Stimulated activated CD4-positive, alpha-beta T cell treated with anti-CD3 and anti-CD28 coated beads, Interleukin-15, amount 100 ng/mL, for 1 hour (primary cell): ENCODE results near the gene AGXT.

Experiments used
- DNase-seq, 2 donors: peaks; one replicate each; pipeline ENCODE4 v3.0.0-alpha.2; 2020; ENCODE audit warnings: low read depth in 1 of 2, low spot score in 1 of 2

AGXT gene

DNA sequence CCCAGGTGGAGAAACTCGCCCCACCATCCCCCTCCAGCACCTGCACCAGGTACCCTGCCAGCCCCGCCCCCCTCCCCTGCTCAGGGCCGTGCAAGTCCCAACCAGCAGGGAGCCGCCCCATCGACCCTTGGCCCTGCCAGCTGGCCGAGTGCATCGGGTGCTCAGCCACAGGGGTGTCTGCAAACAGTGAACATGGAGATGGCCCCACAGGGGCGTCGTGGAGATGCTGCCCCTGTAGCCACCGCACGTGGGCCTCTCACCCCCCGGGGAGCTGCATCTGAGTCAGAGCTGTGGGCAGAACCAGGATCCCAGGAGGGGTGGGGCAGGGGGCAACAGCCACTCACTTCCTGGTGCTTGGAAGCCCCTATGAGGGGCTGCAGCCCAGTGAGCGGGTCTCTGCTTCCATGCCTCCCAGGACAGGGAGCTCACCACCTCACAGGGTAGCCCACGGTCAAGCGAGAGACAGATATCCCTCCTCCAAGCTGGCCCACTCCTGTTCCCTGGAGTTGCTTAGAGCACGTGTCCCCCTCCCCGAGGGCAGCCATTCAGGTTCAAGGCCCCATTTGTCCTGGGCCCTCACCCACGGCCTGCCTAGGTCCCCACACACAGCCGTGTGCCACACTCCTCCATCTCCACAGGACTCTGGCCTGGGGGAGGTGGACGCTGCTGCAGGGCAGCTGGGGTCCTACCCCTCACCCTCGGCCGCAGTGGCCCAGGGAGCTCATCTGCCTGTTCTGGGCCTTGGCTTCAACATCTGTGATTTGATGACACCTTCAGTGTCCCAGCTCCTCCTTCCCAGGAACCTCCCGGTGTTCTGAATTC lies 28.5 kb downstream of the AGXT start:
- no peak for DNase-seq

- DNase-seq = no peak
Measured at GRCh38 chr2:240898108-240898730, 29.6 kb downstream of the AGXT start.

DNA sequence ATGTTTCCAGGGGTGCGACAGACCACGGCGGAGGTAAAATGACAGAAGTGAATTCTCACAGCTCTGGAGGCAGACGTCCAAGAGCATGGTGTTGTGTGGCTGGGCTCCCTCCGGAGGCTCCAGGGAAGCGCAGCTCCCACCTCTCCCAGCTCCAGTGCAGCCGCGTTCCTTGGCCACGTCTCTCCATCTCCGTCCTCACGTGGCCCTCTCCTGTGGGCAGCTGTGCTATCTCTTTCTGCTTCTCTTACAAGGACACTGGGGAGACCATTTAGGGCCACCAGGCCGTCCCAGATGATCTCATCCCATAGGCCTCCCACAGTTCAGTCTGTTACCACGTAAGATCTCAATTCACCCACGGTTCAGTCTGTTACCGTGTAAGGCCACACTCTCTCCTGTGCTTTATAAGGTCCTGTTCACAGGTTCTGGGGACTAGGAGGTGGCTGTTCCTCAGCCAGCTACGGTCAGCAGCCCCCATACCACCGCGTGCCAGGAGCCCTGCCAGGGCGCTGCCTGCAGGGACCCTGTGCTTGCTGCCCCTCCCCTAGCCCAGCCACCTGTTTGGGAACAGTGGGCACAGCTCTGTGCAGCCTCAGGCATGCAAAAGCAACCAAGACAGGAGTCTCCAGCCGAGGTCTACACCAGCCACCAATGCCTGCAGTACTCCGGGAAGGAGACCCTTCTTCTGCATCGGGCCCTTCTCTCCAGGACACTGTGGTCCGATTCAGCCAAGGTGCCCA lies 30.3 kb downstream of the AGXT start:
- no peak for DNase-seq

DNA sequence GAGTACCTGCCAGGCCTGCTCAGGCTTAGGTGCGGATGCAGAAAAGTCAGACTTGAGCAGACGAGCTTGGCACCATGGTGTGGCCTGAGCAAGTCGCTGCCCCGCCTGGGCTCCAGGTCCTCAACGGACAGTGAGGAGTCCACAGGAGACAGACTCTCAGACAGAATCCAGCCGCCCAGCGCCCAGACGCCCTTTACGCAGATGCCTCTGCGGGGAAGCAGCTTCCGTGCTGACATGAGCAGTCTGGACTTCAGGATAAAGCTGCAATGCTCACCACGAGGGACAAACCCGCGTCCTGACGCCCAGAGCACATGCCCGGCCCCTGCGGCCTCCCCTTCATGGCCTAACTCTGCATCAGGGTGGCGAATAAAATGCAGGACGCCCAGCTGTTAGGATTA lies 30.8 kb downstream of the AGXT start:
- DNase-seq = no peak

DNA sequence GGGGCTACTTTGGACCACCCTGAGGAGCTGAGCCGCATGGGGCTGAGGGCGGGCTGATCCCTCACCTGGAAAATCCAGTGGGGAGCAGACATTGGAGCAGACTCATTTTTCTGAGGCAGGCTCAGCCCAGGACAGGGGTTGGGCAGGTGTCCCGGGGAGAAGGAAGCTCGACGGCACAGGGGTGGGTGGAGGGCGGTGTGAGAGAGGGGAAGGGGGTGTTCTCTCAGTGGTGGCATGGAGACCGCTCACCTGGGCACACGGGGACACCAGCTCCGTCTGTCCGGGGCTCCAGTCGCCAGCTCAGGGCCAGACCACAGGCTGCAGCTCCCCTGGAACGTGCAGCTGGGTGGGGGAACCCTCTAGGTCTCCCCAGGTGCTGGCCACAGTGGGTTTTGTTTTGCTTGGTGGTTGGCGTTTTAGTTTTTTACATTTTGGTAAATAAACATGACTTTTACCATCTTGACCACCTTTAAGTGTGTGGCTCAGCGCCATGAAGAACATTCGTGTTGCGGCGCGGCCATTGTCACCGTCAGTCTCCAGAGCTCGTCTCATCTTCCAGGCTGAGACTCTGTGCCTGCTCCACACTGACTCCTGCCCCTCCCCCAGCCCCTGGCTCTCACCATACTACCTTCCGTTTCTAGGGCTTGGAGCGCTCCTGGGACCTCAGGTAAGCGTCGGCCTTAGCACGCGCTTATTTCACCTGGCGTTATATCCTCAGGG lies 31.7 kb downstream of the AGXT start:
- no peak for DNase-seq

- DNase-seq = no peak
Measured at GRCh38 chr2:240901986-240902614, 33.5 kb downstream of the AGXT start.

- DNase-seq = no peak
Measured at GRCh38 chr2:240902615-240903041, 34.0 kb downstream of the AGXT start.

DNA sequence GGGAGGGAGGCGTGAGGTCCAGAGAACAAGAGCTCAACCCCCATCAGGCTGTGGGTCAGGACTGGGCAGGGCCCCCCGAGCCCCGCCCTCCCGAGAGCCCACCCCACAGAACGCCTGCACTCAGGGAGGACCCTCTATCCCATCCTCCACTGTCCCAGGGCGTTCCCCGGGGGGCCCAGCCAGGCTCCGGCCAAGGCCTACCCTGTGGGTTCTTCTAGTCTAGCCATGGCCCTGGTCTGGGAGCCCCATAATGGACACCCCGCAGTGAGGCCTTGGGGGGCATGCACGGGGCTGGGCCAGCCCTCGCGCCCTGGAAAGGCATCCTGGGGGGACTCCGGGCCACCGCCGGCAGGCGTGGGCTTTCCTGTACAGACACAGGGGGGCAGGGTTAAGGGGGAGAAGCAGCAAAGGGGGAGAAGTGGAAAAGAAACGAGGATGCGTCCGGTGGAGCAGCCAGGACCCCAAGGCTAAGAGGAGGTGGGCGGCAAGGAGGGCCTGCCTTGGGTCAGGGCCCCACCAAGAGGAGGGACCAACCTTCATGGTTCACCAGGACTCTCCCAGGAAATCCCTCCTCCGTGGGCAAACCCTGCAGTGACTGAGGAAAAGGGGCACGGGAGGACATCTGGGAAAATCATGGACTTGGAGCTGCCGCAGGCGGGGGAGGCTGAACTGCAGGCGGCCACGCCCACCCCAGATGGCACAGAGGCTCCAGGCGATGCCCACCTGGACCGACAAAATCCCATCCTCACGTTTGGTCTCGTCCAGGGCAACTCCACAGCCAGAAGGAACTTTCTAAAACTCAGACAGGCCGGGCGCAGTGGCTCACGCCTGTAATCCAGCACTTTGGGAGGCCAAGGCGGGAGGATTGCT lies 34.8 kb downstream of the AGXT start:
- DNase-seq = no peak

DNA sequence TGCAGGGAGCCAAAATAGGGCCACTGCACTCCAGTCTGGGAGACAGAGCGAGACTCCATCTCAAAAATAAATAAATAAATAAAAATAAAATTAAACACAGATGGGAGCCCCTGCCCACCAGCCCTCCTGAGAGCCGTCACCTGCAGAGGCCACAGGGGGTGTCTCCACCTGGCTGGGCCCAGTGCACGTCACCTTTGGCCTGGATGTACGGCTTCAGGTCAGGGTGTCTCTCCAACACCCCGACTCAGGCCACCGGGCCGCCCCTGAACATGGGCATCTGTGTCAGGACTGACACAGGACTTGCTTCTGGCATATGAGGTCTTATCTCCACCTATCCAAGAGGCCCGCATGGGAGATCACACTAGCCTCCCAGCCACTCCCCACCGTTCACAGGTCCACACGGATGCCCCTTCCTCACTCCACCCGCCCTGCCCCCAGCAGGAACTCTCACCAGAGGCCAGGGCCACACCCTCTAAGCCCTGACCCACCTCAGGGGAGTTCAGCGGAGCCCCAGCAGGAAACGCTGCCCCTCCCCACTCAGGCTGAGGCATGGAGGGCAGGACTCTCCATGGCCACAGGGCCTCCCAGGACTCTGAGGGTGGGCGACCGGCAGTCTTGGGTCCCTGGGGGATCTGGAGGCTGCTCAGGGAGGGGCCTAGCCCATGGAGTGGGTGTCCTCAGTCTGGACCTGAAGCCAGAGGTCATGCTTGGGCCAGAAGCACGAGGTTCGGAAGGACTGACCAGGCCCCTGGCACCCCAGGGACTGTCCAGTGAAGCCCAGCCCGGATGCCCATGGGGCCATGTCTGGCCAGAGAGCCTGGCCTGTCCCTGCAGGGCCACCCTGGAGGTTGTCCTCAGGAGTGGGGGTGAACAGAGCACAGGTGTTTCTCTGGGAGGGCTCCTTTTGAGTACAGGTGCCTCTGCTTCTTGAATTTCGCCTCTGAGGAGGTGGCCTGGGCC lies 35.9 kb downstream of the AGXT start:
- no peak for DNase-seq

DNA sequence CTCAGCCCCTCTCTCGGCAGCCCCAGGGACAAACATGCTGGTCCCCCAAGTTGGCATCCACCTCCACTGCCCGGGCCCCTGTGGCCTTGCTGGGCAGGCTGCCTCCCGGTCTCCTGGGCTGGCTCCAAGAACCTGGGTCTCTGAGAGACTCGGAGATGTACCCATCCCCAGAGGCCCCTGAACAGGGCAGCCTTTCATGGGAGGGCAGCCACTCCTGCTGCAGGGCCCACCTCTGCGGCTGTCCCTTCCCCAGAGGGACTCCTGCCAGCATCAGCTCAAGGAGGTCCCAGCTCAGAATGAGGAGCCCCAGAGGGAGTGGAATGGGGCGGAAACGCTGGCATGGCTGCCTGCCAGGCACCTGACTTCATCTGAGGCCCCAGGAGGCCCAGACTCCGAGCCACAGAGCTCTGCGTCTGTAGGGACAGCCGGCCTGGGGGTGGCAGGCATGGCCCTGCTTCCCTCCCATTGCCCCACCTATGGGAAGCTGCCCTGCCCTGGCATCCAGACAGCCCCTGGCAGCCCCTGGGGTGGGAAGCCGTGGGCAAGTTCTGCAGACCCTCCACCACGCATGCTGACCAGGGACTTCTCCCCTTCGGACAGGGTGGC lies 36.7 kb downstream of the AGXT start:
- no peak for DNase-seq

DNA sequence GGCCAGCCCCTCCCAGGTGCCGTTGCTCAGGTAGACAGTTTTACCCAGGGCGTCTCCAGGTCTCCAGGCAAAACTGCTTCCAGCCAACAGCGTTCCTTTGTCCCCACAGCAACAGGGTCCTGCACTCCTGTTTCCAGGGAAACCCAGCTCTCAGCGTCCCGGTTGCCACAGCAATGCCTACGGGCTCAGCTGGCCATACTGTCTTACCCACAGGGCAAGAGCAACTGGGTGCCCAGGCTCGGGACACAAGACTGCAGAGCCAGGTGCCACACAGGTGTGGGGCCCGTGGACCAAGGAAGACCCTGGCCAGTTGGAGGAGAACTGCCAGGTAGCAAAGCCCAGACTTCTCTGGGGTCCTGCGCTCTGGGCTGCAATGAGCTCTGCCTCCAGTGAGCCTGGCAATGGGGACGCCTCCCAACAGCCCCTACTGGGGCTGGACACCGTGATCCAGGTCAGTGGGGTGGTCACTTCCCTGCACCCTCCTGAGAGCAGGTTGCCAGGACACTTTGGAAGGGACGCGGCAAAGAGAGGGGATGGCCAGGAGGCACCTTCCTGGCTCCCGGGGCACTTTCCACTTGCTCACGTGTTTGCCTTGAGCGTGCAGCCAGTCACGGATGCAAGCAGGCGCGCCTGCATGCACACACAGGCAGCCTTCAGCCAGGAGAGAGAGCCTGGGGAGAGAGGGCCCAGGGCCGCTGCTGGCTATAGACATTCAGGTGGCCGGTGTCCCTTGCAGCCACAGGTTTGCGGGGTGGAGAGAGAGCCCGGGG lies 37.7 kb downstream of the AGXT start, which contains the start of gene CROCC2:
CROCC2 (plus strand) TSS at position 196 of the 770 bp plus-strand sequence; CDS start at position 374, 178 bp downstream.
- DNase-seq = no peak

GRCh38 chr2:240906911-240907590 lies 38.4 kb downstream of the AGXT start:
- DNase-seq = no peak

DNA sequence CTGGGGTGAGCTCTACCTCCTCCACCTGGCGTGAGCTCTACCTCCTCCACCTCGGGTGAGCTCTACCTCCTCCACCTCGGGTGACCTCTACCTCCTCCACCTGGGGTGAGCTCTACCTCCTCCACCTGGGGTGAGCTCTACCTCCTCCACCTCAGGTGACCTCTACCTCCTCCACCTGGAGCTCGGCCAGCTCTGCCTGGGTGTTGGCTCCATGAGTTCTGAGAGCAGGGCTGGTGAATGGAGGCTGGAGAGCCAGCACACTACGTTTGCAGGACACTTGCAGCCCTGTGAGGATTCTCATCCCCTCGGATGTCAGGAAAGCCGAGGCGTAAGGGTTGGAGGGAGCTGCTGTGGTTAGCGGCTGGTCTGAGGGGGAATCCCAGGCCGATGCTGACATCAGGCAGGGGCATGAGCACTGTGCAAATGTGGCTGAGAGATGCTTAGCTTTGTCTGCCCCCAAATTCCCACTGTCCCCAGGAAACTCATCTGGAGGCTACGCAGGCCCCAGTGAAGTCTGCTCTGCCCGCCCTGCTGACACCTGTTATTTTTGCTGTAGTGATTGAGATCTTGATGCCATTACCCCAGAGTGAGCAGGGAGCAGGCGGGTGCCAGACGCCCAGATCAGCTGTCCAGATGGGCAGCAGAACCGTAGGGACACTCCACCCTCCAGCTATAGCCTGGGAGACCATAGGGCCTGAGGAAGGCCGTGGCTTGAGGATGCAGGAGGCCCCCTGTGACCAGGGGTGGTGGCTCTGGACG lies 40.8 kb downstream of the AGXT start:
- DNase-seq = no peak

GRCh38 chr2:240911641-240912265 lies 43.1 kb downstream of the AGXT start:
- DNase-seq = no peak

DNA sequence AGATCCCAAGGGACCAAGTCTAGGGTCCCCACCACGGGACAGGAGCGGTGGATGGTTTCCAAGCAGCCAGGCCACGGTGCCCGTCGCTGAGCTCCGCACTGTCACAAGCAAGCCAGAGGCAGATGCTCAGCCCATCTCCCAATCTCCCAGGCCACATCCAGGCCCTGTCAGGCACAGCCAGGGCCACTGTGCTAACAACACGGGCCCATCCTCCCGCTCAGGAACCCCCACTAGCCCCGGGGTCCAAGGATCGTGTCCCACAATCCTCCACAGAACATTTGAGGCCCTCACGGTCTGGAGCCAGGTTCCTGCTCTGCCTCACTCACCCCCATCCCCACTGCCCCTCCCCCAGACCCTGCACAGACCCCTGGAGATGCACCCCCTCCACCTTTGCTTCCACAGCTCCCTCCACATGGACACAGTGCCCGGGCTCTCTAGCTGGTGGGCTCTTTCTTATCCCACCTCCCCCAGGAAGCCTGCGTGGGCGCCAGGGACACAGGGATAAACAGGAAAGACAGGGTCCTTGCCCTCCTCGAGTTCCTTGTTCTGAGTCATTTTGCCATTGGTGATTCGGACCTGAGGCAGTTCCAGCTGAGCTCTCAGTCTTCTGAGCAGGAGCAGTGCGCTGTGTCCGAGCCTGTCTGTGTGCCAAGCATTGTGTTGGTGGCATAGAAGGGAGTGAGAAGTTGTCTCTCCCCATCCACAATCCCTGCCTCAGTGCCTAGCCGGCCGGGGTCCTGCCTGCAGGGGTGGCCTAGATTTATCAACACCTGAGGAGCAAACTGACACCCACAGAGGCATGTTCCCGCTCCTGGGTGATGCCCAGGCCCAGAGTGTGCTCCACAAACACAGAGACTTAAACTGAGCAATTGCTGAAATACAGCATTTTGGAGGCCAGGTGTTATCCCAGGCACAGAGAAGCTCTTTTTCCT lies 44.5 kb downstream of the AGXT start:
- DNase-seq = no peak
